Parathyroid adenoma (tissue), 2 donors: ENCODE results near the gene RGN.

ENCODE experiments used
- H2AFZ ChIP-seq: fragments of 300-600 bp; sonication (generic); one replicate; pipeline ENCODE4 v1.7.0; 2017; ENCODE audit warnings: antibody characterized with exemption, mild to moderate bottlenecking
- H3K27ac ChIP-seq: fragments of 300-600 bp; sonication (generic); one replicate; pipeline ENCODE4 v1.7.0; 2017
- H3K27me3 ChIP-seq: fragments of 300-600 bp; sonication (generic); one replicate; pipeline ENCODE4 v1.7.0; 2017; ENCODE audit warnings: low read length; ENCODE audit not compliant: control insufficient read depth, insufficient read depth
- H3K36me3 ChIP-seq: fragments of 300-600 bp; sonication (generic); one replicate; pipeline ENCODE4 v1.7.0; 2017; ENCODE audit warnings: low read length; ENCODE audit not compliant: control insufficient read depth, insufficient read depth
- H3K4me1 ChIP-seq: fragments of 300-600 bp; sonication (generic); one replicate; pipeline ENCODE4 v1.7.0; 2017; ENCODE audit warnings: control low read depth
- H3K4me2 ChIP-seq: fragments of 300-600 bp; sonication (generic); one replicate; pipeline ENCODE4 v1.7.0; 2017; ENCODE audit warnings: low read length
- H3K4me3 ChIP-seq: fragments of 300-600 bp; sonication (generic); one replicate; pipeline ENCODE4 v1.7.0; 2017; ENCODE audit warnings: low read depth, low read length
- H3K79me2 ChIP-seq: fragments of 300-600 bp; sonication (generic); one replicate; pipeline ENCODE4 v1.7.0; 2017; ENCODE audit warnings: control low read depth
- H3K9ac ChIP-seq: fragments of 300-600 bp; sonication (generic); one replicate; pipeline ENCODE4 v1.7.0; 2017; ENCODE audit warnings: mild to moderate bottlenecking
- H3K9me3 ChIP-seq: fragments of 300-600 bp; sonication (generic); one replicate; pipeline ENCODE4 v1.7.0; 2017; ENCODE audit warnings: low read length; ENCODE audit not compliant: control insufficient read depth
- TF ChIP-seq, protein P1 (sequence below): fragments of 300-600 bp; sonication (generic); IDR thresholded peaks from one replicate; pipeline ENCODE4 v1.7.0; 2017; ENCODE audit warnings: antibody characterized with exemption, mild to moderate bottlenecking
- donor health status: primary hyperparathyroidism.

RGN gene

DNA sequence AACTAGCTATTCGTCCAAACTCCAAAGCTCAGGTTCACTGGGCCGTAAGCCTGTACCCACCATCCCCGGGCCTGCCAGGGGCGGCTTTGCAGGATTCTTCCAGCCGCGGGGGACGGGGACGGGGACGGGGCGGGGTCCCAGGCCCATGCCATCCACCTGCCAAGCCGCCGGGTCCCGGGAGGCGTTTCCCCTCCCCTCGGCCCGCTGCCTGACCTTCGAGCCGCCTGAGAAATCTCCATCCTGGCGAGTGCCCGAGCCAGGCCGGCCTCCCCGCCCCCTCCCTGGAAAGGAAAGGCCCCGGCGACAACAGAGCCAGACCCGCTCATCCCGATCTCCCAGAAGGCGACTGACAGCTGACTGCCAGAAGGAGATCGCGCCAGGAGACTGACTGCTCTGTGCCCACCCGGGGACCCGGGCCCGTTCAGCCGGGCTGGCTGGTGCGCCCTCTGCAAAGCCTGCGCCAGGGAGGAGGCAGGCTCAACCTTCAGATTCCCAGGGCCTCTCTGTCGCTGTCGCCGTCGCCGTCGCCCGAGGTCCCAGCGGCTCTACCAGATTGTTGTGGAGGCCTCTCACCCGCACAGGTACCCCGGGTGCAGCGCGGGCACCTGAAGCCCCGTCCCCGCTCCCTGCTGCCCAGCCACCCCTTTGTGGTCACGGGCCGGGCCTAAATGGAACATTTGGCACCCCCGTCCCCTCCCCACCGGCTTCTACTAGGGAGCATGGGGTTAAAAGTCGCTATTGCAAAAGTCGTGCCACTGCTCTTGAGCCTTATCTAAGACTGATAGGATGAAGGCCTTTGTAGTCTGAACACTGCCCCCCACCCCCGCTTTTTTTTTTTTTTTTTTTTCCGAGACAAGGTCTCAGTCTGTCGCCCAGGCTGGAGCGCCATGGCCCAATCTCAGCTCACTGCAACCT, at the start of gene RGN:
Gene RGN, plus strand, starts transcription at position 315 of the 915 bp plus-strand sequence. CDS start 2,702 bp downstream, outside the sequence.
- H3K36me3 ChIP-seq, result no peaks in the 10 kb centered on the region
- no peaks in the 10 kb centered on the region for H3K4me1 ChIP-seq
- H3K27ac ChIP-seq, result no peak within 1 kb of the TSS
- no peaks in the 10 kb centered on the region for H3K27me3 ChIP-seq
- H2AFZ ChIP-seq, result no peak within 1 kb of the TSS
- H3K4me3 ChIP-seq, result no peak within 1 kb of the TSS
- TF ChIP-seq, protein P1, sequence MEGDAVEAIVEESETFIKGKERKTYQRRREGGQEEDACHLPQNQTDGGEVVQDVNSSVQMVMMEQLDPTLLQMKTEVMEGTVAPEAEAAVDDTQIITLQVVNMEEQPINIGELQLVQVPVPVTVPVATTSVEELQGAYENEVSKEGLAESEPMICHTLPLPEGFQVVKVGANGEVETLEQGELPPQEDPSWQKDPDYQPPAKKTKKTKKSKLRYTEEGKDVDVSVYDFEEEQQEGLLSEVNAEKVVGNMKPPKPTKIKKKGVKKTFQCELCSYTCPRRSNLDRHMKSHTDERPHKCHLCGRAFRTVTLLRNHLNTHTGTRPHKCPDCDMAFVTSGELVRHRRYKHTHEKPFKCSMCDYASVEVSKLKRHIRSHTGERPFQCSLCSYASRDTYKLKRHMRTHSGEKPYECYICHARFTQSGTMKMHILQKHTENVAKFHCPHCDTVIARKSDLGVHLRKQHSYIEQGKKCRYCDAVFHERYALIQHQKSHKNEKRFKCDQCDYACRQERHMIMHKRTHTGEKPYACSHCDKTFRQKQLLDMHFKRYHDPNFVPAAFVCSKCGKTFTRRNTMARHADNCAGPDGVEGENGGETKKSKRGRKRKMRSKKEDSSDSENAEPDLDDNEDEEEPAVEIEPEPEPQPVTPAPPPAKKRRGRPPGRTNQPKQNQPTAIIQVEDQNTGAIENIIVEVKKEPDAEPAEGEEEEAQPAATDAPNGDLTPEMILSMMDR, result no peak
- no peak within 1 kb of the TSS for H3K9ac ChIP-seq
- no peak within 1 kb of the TSS for H3K4me2 ChIP-seq
- no peaks in the 10 kb centered on the region for H3K79me2 ChIP-seq
- no peaks in the 10 kb centered on the region for H3K9me3 ChIP-seq

DNA sequence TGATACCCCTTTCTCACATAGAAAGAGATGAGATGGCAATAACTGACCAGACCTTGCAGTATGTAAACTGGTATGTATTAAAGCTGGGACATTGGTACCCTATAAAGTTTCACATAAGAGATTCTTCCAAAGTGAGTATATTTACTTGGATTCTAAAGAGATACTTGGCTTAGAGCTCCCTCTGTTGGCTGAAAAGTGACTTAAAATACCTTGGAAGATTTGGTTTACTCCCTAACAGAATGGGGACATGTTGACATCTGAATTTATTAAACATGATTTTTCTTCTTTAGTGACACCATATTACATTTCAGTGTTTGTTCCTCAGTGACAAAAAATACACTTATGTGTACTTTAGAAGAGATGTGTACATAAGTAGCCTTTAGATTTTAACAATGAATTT, 47.9 kb upstream of the RGN start:
- no peaks in the 10 kb centered on the region for H3K27me3 ChIP-seq
- H3K9me3 ChIP-seq, result no peaks in the 10 kb centered on the region
- H3K27ac ChIP-seq, result no peak overlapping the region

DNA sequence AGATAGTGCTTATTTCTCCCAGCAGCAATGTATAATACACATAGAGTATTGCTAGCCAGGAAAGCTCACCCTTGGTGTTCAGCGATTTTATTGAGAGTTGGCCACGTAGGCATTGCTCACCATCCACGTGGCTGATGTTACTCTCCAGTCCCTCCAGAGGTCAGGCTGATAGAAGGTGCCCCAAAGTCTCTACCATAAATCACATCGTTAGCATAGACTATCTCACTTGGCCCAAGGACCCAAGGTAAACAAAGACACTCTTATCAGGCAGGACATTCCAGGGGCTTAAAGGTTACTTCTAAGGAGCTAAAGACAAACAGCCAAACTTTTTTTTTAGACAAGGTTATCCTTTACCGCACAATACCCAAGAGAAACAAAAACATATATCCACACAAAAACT, 30.3 kb upstream of the RGN start:
- Histone ChIP-seq H3K27me3 (no peaks in the 10 kb centered on the region), H2AFZ (no peak overlapping the region), H3K4me3 (no peak overlapping the region), H3K4me2 (no peak overlapping the region), H3K79me2 (no peaks in the 10 kb centered on the region), H3K9me3 (no peaks in the 10 kb centered on the region), H3K36me3 (no peaks in the 10 kb centered on the region), H3K4me1 (no peaks in the 10 kb centered on the region), H3K9ac (no peak overlapping the region), H3K27ac (no peak overlapping the region)
- TF ChIP-seq, protein P1, result no peak

More for the DNA sequence above, 47.9 kb upstream of the RGN start:
- H3K9ac ChIP-seq, result no peak overlapping the region
- H3K4me3 ChIP-seq, result no peak overlapping the region
- no peaks in the 10 kb centered on the region for H3K79me2 ChIP-seq
- H3K4me2 ChIP-seq, result no peak overlapping the region
- TF ChIP-seq, protein P1, result peak; percentile 48
- H3K36me3 ChIP-seq, result no peaks in the 10 kb centered on the region
- no peak overlapping the region for H2AFZ ChIP-seq
- no peaks in the 10 kb centered on the region for H3K4me1 ChIP-seq

DNA sequence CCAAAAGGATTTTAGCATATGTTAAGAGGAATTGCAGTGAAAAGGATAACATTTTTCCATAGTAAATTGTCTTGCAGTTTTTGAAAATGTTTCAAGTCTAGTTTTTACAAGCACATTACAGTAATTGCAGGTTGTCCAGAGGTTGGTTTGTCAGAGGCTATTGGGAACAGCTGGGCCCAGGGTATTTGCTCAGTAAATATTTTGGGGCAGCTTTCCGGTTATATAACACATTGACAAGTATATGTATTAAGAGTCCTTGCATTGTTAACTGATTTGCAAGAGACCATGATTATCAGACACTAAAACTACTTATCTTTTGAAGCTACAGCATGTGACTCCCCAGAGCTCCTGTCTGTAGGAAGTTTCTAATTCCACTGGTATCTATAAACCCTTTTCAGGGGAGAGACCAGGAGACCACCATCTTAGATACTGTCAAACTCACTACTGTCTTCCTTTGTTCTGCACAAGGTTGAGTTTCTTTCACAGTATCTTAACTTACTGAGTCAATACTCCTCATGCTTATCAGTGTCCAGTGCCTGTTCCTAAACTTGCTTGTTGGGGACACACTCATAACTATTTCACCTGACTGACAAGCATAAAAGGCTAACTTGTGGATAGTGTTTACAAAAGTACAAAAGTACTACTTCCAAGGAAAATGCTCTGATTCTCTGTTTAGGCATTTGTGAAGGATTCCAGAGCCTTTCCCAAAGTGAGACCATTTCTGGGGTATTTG, 18.9 kb upstream of the RGN start:
- no peak overlapping the region for H2AFZ ChIP-seq
- no peaks in the 10 kb centered on the region for H3K36me3 ChIP-seq
- no peaks in the 10 kb centered on the region for H3K9me3 ChIP-seq
- no peak overlapping the region for H3K27ac ChIP-seq
- no peaks in the 10 kb centered on the region for H3K27me3 ChIP-seq
- no peak overlapping the region for H3K9ac ChIP-seq
- H3K4me2 ChIP-seq, result no peak overlapping the region
- no peaks in the 10 kb centered on the region for H3K79me2 ChIP-seq
- TF ChIP-seq, protein P1, result no peak
- no peak overlapping the region for H3K4me3 ChIP-seq
- no peaks in the 10 kb centered on the region for H3K4me1 ChIP-seq
